GM12872 (cell line): ENCODE data around the gene PRKAG2.

Experiments used
- CTCF ChIP-seq: IDR thresholded peaks from 3 replicates; pipeline ENCODE4 v1.5.1; 2011; ENCODE audit warnings: low read depth, mild to moderate bottlenecking, low read length, moderate library complexity; ENCODE audit not compliant: insufficient read depth

The PRKAG2 gene

DNA sequence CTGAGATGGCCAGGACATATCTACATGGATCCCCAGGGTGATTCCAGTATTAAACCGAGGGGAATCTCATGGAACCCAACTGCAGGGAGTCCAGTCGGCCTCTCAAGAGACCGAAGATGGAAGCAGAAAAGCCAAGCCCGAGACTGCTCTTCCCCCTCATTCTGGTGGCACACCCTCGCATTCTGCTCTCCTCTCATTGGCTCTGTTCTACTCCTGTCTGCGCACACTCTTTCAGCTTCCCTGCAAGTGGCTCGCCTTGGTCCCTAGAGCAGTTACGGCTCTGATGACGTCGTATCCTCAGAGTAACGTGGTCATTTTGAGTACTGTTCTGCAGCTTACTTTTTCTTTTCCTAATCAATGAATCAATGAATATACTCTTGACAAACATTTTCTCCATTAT is 284.6 kb downstream of the PRKAG2 start:
- TF ChIP-seq CTCF, result no peak

DNA sequence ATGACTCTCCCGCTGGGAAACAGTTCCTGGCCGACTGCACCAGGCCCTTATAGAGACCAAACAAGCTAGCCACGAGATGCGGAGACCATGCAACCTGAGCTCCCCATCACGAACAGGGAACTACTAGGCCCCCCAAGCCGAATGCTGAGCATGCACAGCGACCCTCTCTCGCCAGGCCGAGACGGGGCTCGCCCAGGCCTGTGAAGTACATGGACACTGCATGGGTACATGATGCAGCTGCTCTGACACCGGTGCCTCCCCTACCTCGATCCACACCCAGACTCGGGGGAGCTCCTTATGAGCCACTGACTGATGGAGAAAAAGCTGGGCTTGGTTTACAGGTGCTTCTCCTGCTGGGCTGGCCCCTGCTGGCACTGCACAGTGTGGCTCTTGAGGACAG is 285.0 kb downstream of the PRKAG2 start:
- TF ChIP-seq CTCF, result no peak

DNA sequence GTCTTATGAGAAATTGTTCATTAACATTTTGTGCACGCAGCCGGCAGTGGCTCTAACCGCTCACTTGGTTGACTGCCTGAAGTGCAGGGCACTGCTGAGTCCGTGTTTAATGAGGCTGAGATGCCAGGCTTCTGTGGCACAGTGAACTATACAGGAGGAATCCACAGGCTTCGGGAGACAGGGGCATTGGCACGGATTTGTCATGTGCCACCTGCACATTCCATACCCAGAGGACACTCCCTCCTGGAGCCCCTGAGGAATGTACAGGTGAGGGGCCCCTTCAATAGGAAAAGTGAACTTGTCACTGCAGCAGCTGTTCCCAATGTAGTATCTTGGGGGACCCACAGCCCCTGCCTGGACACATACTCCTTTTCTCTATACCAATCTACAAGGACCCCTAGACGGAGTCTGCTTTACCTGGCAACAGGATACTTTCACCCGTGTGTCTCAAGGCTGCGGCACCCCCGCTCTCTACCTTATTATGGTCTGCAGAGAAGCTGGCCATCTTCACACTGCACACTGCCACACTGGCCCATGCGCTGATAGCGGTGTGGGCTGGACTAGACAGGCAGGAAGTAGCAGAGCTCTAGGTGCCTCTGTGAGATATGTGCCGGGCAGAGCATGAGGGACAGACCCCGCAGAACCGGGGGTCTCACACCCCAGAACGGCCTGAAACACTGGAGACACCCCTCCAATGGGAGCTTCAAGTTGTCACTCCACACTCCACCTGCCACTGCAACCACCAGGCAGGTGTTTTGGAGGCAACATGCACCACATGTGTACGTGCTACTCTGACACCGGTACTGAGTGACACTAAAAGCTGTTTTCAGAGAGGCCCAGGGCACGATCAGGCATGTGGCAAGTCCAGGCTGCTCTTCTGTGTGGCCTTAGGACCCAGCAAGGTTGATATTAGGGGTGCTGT is 285.8 kb downstream of the PRKAG2 start:
- TF ChIP-seq CTCF, result no peak

- TF ChIP-seq CTCF, result no peak
Measured at GRCh38 chr7:151590071-151590849, 286.7 kb downstream of the PRKAG2 start.

GRCh38 chr7:151588982-151589381 is 287.9 kb downstream of the PRKAG2 start:
- no peak for TF ChIP-seq CTCF

DNA sequence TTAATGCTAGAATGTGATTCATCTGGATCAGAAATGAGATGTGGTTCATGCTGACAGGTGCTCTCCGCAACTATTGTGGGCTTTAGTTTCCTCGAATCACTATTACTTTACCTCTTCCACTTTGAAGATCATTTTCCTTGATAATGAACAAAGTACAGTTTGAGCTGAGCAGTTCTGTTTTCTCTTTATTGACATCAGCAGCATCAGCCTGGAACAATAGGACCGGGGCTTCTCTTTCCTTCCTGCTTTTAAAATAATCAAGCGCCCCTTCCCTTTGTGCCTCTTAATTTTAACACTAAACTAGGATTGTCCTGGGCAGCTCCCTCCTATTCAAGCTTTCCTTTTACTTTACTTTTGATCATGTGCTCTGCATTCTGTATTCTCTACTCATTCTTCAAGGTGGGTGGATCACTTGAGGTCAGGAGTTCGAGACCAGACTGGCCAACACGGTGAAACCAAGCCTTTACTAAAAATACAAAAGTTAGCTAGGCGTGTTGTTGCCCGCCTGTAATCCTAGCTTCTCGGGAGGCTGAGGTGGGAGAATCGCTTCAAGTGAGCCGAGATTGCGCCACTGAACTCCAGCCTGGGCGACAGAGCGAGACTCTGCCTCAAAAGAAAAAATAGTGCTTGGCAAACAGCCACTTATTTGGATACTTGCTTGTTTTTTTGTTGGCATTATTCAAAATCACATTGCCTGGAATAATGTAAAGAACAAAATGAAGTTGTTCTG is 290.2 kb downstream of the PRKAG2 start:
- TF ChIP-seq CTCF, result no peak

DNA sequence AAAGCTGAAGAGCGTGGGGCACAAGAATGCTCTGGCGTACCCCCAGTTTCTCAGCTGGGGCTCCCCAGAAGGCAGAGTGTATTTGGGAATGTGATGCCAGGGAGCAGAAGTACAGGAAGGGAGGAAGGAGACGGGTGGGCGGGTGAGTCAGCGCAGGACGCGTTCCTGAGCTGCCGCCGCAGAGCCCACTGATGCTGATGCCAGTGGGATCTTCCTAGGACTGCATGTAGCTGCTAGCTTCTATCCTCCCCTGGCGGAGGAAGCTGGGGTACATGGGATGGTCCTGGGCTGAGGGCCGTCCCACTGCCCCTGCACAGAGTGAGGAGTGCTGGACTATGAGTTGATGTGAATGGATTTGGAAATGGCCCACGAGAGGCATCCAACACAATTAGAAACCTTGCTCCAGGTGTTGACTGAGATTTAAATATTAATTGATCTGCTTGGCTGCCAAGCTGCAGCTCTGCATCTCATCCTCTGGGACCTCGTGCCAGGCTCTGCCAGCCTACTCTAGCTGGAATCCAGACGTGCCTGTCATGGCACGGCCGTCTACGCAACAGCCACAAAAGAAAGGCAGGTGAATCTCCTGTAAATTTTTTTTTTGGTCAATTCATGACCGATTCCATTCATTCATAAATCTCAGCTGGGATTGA is 291.0 kb downstream of the PRKAG2 start:
- no peak for TF ChIP-seq CTCF
